ENCODE data around the gene APOBEC3H. TPM values are rescaled to one million over a fixed set of nuclear protein-coding genes. Genes with fewer than 3 reads are reported as not detected.

APOBEC3H gene
- polyA plus RNA-seq, 1 donor (not counting 4 experiments of a cell fraction or from before 2014, with no cell fraction given), result 0.41 TPM

GRCh38 chr22:39089928-39090327 lies 7.1 kb upstream of the APOBEC3H start:
- dilution Hi-C loops (cut with MboI; ENCODE audit: extremely low pct_ligation_motif_present, low sequenced_read_pairs), result no loop called here
- Histone ChIP-seq H3K27ac (ENCODE audit: control insufficient read depth, insufficient read depth, low read length) (peak overlapping the region; percentile 16), H2AFZ (ENCODE audit: control insufficient read depth, low read length) (no peak overlapping the region), H3K9me1 (ENCODE audit: control insufficient read depth, extremely low read depth, insufficient read depth, low read length) (no peaks in the 10 kb centered on the region), H3K9ac (ENCODE audit: control insufficient read depth, extremely low read depth, insufficient read depth, low read length) (no peak overlapping the region), H3K4me3 (ENCODE audit: control insufficient read depth in 2 of 3, extremely low read depth in 1 of 3, insufficient read depth in 2 of 3, low read depth in 1 of 3, low read length in 3 of 3) (no peak overlapping the region), H4K20me1 (ENCODE audit: control insufficient read depth, extremely low read depth, insufficient read depth, low read length) (no peaks in the 10 kb centered on the region), H3K27me3 (ENCODE audit: control insufficient read depth, extremely low read depth, insufficient read depth, low read length) (no peaks in the 10 kb centered on the region), H3K4me2 (ENCODE audit: control insufficient read depth, extremely low read depth, insufficient read depth, low read depth, low read length) (peak overlapping the region; percentile 71), H3K9me3 (ENCODE audit: control insufficient read depth, low read depth, low read length) (no peaks in the 10 kb centered on the region), H3K36me3 (ENCODE audit: control insufficient read depth in 2 of 2, extremely low read depth in 1 of 2, insufficient read depth in 2 of 2, low read length in 2 of 2) (no peaks in the 10 kb centered on the region), H3K79me2 (ENCODE audit: control insufficient read depth, insufficient read depth, low read length) (no peaks in the 10 kb centered on the region), H3K4me1 (ENCODE audit: control insufficient read depth, extremely low read depth, insufficient read depth, low read length) (peaks cover 25% of the 10 kb centered on the region)
- no peak for DNase-seq (ENCODE audit: low read depth, low spot score)
- no peak for FAIRE-seq
- TF ChIP-seq EZH2 (IDR thresholded peaks at IDR 0.05; ENCODE audit: low read length) (no peak), CTCF (optimal IDR thresholded peaks at IDR 0.05 in 1 of 3, IDR thresholded peaks at IDR 0.05 in 1 of 3, conservative IDR thresholded peaks at IDR 0.05 in 1 of 3; ENCODE audit: extremely low read depth in 1 of 3, insufficient read depth in 2 of 3, low read length in 3 of 3) (no peak)

- H3K27me3 ChIP-seq (ENCODE audit: control insufficient read depth, extremely low read depth, insufficient read depth, low read length), result no peaks in the 10 kb centered on the region
- H3K4me3 ChIP-seq (ENCODE audit: control insufficient read depth in 2 of 3, extremely low read depth in 1 of 3, insufficient read depth in 2 of 3, low read depth in 1 of 3, low read length in 3 of 3), result peak overlapping the region in 1 of 3 experiments; percentile 24
- H3K27ac ChIP-seq (ENCODE audit: control insufficient read depth, insufficient read depth, low read length), result peak overlapping the region; percentile 16
- peak overlapping the region; percentile 41 for H2AFZ ChIP-seq (ENCODE audit: control insufficient read depth, low read length)
- H3K9ac ChIP-seq (ENCODE audit: control insufficient read depth, extremely low read depth, insufficient read depth, low read length), result peak overlapping the region; percentile 13
- FAIRE-seq (peak; percentile 100), DNase-seq (ENCODE audit: low read depth, low spot score) (peak; percentile 86)
- TF ChIP-seq CTCF (optimal IDR thresholded peaks at IDR 0.05 in 1 of 3, IDR thresholded peaks at IDR 0.05 in 1 of 3, conservative IDR thresholded peaks at IDR 0.05 in 1 of 3; ENCODE audit: extremely low read depth in 1 of 3, insufficient read depth in 2 of 3, low read length in 3 of 3) (no peak), EZH2 (IDR thresholded peaks at IDR 0.05; ENCODE audit: low read length) (no peak)
- H3K4me1 ChIP-seq (ENCODE audit: control insufficient read depth, extremely low read depth, insufficient read depth, low read length), result peaks cover 25% of the 10 kb centered on the region
- H3K79me2 ChIP-seq (ENCODE audit: control insufficient read depth, insufficient read depth, low read length), result no peaks in the 10 kb centered on the region
- H3K36me3 ChIP-seq (ENCODE audit: control insufficient read depth in 2 of 2, extremely low read depth in 1 of 2, insufficient read depth in 2 of 2, low read length in 2 of 2), result no peaks in the 10 kb centered on the region
- H3K4me2 ChIP-seq (ENCODE audit: control insufficient read depth, extremely low read depth, insufficient read depth, low read depth, low read length), result peak overlapping the region; percentile 71
- H3K9me1 ChIP-seq (ENCODE audit: control insufficient read depth, extremely low read depth, insufficient read depth, low read length), result no peaks in the 10 kb centered on the region
- H3K9me3 ChIP-seq (ENCODE audit: control insufficient read depth, low read depth, low read length), result no peaks in the 10 kb centered on the region
- dilution Hi-C loops (cut with MboI; ENCODE audit: extremely low pct_ligation_motif_present, low sequenced_read_pairs), result no loop called here
- no peaks in the 10 kb centered on the region for H4K20me1 ChIP-seq (ENCODE audit: control insufficient read depth, extremely low read depth, insufficient read depth, low read length)
These were observed 6.5 kb upstream of the APOBEC3H start for GRCh38 chr22:39090426-39091064.
